HepG2 (cell line): ENCODE measurements around the gene PFN1. TPM values are rescaled to one million over a fixed set of nuclear protein-coding genes. Genes with fewer than 3 reads are reported as not detected.

Experiments
- AGO1 ChIP-seq: fragments of 200-400 bp; formaldehyde crosslinking; IDR thresholded peaks from 2 replicates; pipeline ENCODE4 v1.6.1; 2017; ENCODE audit warnings: mild to moderate bottlenecking, low read depth, low read length, moderate library complexity; ENCODE audit not compliant: poor library complexity, severe bottlenecking
- FLYWCH1 ChIP-seq: sonication (generic); formaldehyde crosslinking; IDR thresholded peaks from 2 replicates; pipeline ENCODE4 v1.8.1; 2023; ENCODE audit warnings: mild to moderate bottlenecking, missing genetic modification reagents
- HNRNPK ChIP-seq: fragments of 200-400 bp; formaldehyde crosslinking; IDR thresholded peaks from 2 replicates; pipeline ENCODE4 v1.6.1; 2018; ENCODE audit warnings: low read length, low read depth, moderate library complexity, mild to moderate bottlenecking; ENCODE audit not compliant: poor library complexity, severe bottlenecking
- MAFK ChIP-seq, 2 experiments: IDR thresholded peaks in 1 of 2; conservative IDR thresholded peaks in 1 of 2; 2 replicates each; pipeline ENCODE4 v1.6.1; 2011; ENCODE audit warnings: improper control_type of control experiment in 2 of 2, low read length in 2 of 2
- NFE2L1 ChIP-seq: sonication (generic); formaldehyde crosslinking; IDR thresholded peaks from 2 replicates; pipeline ENCODE4 v1.4.0; 2020; ENCODE audit warnings: missing genetic modification reagents, mild to moderate bottlenecking, borderline replicate concordance
- YEATS2 ChIP-seq: sonication (generic); formaldehyde crosslinking; IDR thresholded peaks from 2 replicates; pipeline ENCODE4 v1.4.0; 2020; ENCODE audit warnings: missing genetic modification reagents, borderline replicate concordance
- ZNF143 ChIP-seq: sonication (generic); formaldehyde crosslinking; IDR thresholded peaks from 2 replicates; pipeline ENCODE4 v1.4.0; 2020; ENCODE audit warnings: missing genetic modification reagents
- ZNF292 ChIP-seq: sonication (generic); formaldehyde crosslinking; IDR thresholded peaks from 2 replicates; pipeline ENCODE4 v1.8.1; 2022; ENCODE audit warnings: mild to moderate bottlenecking, low read depth, missing genetic modification reagents, borderline replicate concordance
- ZNF547 ChIP-seq: sonication (generic); formaldehyde crosslinking; IDR thresholded peaks from 2 replicates; pipeline ENCODE4 v1.5.1; 2020; ENCODE audit warnings: mild to moderate bottlenecking, missing genetic modification reagents
- ZNF629 ChIP-seq: sonication (generic); formaldehyde crosslinking; conservative IDR thresholded peaks from 2 replicates; pipeline ENCODE4 v1.5.0; 2020; ENCODE audit warnings: missing genetic modification reagents
- ZNF737 ChIP-seq: sonication (generic); formaldehyde crosslinking; IDR thresholded peaks from 2 replicates; pipeline ENCODE4 v1.5.0; 2020; ENCODE audit warnings: missing genetic modification reagents, mild to moderate bottlenecking, borderline replicate concordance
- ZNF780A ChIP-seq: sonication (generic); formaldehyde crosslinking; IDR thresholded peaks from 2 replicates; pipeline ENCODE4 v1.8.0; 2022; ENCODE audit warnings: mild to moderate bottlenecking, missing genetic modification reagents, moderate library complexity
- ZSCAN9 ChIP-seq: IDR thresholded peaks from 2 replicates; pipeline ENCODE4 v1.6.1; 2016; ENCODE audit warnings: borderline replicate concordance
- polyA plus RNA-seq, 8 experiments: library from polyadenylated mRNA; depleted of rRNA in 3 of 8; stranded (reverse) in 7 of 8; unstranded in 1 of 8; fragments of >200 nt; fragmentation: Illumina TruSeq in 4 of 8; extraction: Trizol in 4 of 8; gene quantifications; 2 replicates each; pipeline versions ENCODE4 v1.2.1 to v1.2.3, GENCODE V29; 2011 to 2016; ENCODE audit warnings: low read depth in 4 of 8, missing spikeins in 1 of 8, mixed read lengths in 1 of 8; ENCODE audit not compliant: insufficient read depth in 1 of 8
- total RNA-seq, 5 experiments: library from RNA; depleted of rRNA; stranded (reverse); fragments of >200 nt; fragmentation: Illumina TruSeq; extraction: Trizol; gene quantifications; 2 replicates each; pipeline ENCODE4 v1.2.3, GENCODE V29; 2016; ENCODE audit warnings: low read depth in 1 of 5
- TF ChIP-seq, protein P1 (sequence below): sonication (generic); formaldehyde crosslinking; IDR thresholded peaks from 2 replicates; pipeline ENCODE4 v1.5.0; 2020; ENCODE audit warnings: mild to moderate bottlenecking, missing genetic modification reagents, borderline replicate concordance
- TF ChIP-seq, protein P2 (sequence below): IDR thresholded peaks from 2 replicates; pipeline ENCODE4 v1.6.1; 2016; ENCODE audit warnings: low read depth, missing genetic modification reagents, missing compliant biosample characterization

The PFN1 gene
- total and polyA plus RNA-seq, 2 of the 13 experiments (the other 11 are each of a cell fraction or from before 2014, with no cell fraction given) = 494 to 613 TPM

DNA sequence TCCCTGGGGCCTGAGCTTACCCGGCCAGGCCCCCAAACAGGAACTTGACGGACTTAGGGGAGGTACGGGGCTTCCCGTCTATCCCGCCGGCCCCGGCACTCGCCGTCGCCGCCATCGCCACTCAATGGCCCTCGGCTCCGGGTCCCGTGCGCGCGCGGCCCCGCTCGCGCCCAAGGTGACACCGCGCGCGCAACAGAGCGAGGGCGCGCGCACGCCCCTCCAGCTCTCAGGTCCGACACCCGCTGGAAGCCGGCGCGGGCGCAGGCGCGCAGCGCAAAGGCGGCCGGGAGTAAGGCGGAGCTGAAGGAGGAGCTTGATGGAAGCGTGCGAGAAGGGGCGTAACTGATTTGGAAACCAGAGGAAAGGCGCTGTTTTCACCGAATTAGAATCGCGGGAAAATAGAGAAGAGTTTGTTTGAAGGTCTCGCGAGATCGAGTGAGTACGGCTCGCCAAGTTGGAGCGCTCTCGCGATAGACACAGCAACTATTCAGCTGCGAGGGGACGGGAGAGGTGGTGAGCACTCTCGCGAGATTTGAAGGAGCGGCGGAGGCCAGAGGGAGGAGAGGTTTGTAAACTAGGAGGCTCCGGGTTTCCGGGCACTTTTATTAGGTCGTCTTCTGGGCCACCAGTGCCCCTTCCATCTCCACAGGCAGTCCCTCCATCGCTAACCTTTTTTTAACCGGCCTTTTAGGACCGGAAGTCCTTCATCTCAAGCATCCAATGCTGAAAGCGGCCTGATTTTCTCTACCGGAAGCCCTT lies 8.4 kb downstream of the PFN1 start, which contains the start of the genes RNF167 and SLC25A11 (continued):
- TF ChIP-seq ZNF737 (CRISPR knock-in tag) = no peak
- TF ChIP-seq, protein P1, sequence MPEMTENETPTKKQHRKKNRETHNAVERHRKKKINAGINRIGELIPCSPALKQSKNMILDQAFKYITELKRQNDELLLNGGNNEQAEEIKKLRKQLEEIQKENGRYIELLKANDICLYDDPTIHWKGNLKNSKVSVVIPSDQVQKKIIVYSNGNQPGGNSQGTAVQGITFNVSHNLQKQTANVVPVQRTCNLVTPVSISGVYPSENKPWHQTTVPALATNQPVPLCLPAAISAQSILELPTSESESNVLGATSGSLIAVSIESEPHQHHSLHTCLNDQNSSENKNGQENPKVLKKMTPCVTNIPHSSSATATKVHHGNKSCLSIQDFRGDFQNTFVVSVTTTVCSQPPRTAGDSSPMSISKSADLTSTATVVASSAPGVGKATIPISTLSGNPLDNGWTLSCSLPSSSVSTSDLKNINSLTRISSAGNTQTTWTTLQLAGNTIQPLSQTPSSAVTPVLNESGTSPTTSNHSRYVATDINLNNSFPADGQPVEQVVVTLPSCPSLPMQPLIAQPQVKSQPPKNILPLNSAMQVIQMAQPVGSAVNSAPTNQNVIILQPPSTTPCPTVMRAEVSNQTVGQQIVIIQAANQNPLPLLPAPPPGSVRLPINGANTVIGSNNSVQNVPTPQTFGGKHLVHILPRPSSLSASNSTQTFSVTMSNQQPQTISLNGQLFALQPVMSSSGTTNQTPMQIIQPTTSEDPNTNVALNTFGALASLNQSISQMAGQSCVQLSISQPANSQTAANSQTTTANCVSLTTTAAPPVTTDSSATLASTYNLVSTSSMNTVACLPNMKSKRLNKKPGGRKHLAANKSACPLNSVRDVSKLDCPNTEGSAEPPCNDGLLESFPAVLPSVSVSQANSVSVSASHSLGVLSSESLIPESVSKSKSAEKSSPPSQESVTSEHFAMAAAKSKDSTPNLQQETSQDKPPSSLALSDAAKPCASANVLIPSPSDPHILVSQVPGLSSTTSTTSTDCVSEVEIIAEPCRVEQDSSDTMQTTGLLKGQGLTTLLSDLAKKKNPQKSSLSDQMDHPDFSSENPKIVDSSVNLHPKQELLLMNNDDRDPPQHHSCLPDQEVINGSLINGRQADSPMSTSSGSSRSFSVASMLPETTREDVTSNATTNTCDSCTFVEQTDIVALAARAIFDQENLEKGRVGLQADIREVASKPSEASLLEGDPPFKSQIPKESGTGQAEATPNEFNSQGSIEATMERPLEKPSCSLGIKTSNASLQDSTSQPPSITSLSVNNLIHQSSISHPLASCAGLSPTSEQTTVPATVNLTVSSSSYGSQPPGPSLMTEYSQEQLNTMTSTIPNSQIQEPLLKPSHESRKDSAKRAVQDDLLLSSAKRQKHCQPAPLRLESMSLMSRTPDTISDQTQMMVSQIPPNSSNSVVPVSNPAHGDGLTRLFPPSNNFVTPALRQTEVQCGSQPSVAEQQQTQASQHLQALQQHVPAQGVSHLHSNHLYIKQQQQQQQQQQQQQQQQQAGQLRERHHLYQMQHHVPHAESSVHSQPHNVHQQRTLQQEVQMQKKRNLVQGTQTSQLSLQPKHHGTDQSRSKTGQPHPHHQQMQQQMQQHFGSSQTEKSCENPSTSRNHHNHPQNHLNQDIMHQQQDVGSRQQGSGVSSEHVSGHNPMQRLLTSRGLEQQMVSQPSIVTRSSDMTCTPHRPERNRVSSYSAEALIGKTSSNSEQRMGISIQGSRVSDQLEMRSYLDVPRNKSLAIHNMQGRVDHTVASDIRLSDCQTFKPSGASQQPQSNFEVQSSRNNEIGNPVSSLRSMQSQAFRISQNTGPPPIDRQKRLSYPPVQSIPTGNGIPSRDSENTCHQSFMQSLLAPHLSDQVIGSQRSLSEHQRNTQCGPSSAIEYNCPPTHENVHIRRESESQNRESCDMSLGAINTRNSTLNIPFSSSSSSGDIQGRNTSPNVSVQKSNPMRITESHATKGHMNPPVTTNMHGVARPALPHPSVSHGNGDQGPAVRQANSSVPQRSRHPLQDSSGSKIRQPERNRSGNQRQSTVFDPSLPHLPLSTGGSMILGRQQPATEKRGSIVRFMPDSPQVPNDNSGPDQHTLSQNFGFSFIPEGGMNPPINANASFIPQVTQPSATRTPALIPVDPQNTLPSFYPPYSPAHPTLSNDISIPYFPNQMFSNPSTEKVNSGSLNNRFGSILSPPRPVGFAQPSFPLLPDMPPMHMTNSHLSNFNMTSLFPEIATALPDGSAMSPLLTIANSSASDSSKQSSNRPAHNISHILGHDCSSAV = no peak
- TF ChIP-seq ZNF547 = no peak; the same call in 1 of the 2 replicates
- TF ChIP-seq FLYWCH1 (CRISPR knock-in tag) = no peak
- no peak for TF ChIP-seq NFE2L1 (CRISPR knock-in tag)
- TF ChIP-seq AGO1 = no peak
- no peak for TF ChIP-seq ZSCAN9 (CRISPR knock-in tag)
- TF ChIP-seq ZNF780A (CRISPR knock-in tag) = no peak
- TF ChIP-seq ZNF143 (CRISPR knock-in tag) = peak; percentile 86
- no peak for TF ChIP-seq MAFK (conservative IDR thresholded peaks at IDR 0.05 in 1 of 2, IDR thresholded peaks at IDR 0.05 in 1 of 2; ENCODE audit: low read length in 2 of 2)
- TF ChIP-seq, protein P2, sequence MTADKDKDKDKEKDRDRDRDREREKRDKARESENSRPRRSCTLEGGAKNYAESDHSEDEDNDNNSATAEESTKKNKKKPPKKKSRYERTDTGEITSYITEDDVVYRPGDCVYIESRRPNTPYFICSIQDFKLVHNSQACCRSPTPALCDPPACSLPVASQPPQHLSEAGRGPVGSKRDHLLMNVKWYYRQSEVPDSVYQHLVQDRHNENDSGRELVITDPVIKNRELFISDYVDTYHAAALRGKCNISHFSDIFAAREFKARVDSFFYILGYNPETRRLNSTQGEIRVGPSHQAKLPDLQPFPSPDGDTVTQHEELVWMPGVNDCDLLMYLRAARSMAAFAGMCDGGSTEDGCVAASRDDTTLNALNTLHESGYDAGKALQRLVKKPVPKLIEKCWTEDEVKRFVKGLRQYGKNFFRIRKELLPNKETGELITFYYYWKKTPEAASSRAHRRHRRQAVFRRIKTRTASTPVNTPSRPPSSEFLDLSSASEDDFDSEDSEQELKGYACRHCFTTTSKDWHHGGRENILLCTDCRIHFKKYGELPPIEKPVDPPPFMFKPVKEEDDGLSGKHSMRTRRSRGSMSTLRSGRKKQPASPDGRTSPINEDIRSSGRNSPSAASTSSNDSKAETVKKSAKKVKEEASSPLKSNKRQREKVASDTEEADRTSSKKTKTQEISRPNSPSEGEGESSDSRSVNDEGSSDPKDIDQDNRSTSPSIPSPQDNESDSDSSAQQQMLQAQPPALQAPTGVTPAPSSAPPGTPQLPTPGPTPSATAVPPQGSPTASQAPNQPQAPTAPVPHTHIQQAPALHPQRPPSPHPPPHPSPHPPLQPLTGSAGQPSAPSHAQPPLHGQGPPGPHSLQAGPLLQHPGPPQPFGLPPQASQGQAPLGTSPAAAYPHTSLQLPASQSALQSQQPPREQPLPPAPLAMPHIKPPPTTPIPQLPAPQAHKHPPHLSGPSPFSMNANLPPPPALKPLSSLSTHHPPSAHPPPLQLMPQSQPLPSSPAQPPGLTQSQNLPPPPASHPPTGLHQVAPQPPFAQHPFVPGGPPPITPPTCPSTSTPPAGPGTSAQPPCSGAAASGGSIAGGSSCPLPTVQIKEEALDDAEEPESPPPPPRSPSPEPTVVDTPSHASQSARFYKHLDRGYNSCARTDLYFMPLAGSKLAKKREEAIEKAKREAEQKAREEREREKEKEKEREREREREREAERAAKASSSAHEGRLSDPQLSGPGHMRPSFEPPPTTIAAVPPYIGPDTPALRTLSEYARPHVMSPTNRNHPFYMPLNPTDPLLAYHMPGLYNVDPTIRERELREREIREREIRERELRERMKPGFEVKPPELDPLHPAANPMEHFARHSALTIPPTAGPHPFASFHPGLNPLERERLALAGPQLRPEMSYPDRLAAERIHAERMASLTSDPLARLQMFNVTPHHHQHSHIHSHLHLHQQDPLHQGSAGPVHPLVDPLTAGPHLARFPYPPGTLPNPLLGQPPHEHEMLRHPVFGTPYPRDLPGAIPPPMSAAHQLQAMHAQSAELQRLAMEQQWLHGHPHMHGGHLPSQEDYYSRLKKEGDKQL (CRISPR knock-in tag) = no peak
- no peak for TF ChIP-seq ZNF292 (CRISPR knock-in tag)
- TF ChIP-seq HNRNPK = peak; percentile 65
- peak; percentile 95 for TF ChIP-seq YEATS2 (CRISPR knock-in tag)
- TF ChIP-seq ZNF629 (CRISPR knock-in tag) = no peak
